Measurements from ENCODE around the gene MRPS6.

Gene MRPS6

DNA sequence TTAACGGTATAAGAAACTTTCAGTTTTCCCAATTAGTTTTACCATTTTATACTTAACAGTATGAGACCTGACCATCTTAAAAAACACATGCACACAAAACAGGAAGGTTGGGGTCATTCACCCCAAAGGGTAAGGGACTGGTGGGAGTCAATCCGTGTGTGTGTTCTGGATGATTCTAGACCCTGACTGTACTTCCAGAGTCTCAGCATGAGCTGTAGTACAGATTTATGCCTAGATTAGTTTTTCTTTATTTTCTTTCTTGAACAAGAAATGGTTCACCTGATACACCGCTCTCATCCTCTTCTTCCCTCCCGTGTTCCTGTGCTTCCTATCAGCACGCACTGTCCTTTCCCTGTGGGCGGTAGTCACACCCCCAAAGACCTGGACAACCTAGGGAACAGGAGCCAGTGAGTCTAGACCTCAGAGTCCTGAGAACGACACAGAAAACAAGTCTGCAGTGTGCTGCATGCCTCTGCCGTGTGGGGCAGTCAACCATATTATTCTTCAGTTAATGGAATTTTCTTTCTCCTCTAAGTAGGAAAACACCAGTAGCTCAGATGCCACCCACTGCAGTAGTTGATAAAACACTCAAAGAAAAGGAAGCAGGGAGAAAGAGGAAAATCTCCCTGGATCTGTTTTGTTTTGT lies 38.9 kb upstream of the MRPS6 start:
- no peak; the same call in 1 of the 2 replicates for TF ChIP-seq CTCF (conservative IDR thresholded peaks at IDR 0.05)
- H3K27ac ChIP-seq: no peak overlapping the region

GRCh38 chr21:34035619-34036354 lies 37.6 kb upstream of the MRPS6 start:
- no peak for TF ChIP-seq CTCF (conservative IDR thresholded peaks at IDR 0.05)
- H3K27ac ChIP-seq: no peak overlapping the region

GRCh38 chr21:34037009-34037795 lies 36.2 kb upstream of the MRPS6 start:
- no peak overlapping the region for H3K27ac ChIP-seq
- no peak for TF ChIP-seq CTCF (conservative IDR thresholded peaks at IDR 0.05)

DNA sequence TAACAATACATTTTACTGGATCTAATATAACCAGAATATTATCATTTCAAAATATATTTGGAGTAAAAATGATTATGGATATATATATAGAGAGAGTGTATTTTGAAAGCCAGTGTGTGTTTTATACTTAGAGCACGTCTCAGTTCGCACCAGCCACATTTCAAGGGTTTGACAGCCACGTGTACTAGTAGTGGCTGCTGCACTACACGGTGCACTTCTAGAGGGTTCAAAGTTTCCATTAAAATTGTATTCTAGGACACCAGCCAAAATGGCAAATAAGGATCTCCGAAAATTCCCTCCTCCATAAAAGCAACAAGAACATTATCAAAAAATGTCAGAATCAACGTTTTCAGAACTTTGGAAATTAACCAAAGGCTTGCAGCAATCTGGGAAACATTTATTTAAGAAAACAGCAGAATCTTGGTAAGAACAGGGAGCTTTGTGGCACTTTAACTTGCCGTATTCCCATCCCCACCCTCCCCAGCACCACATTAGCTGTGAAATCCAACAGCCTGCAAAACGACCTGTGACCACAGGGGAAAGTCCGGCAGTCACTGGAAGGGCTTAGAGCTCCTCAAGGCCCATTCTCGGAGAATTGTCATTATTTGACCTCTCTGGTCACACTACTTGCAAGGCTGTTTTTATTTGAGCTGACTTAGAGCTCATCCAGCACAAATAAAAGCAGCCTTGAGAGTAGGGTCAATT lies 33.5 kb upstream of the MRPS6 start:
- TF ChIP-seq CTCF (conservative IDR thresholded peaks at IDR 0.05): no peak

DNA sequence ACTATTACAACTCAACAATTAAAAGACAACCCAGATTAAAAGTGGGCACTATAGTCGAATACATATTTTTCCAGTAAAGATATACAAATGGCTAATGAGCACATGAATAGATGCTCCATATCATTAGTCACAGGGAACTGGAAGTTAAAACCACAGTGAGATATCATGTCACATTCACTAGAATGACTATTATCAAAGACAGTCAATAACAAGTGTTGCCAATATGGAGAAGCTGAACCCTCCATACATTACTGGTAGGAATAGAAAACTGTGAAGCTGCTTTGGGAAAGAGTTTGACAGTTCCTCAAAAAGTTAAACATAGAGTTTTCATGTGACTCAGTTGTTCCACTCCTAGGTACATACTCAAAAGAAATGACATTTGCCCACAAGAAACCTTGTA lies 30.6 kb upstream of the MRPS6 start:
- no peak for TF ChIP-seq CTCF (conservative IDR thresholded peaks at IDR 0.05)
- H3K27ac ChIP-seq: no peak overlapping the region

More for the DNA sequence above, 33.5 kb upstream of the MRPS6 start:
- H3K27ac ChIP-seq: no peak overlapping the region

GRCh38 chr21:34043333-34043732 lies 30.0 kb upstream of the MRPS6 start:
- no peak overlapping the region for H3K27ac ChIP-seq

More at GRCh38 chr21:34043333-34043732, 30.0 kb upstream of the MRPS6 start:
- no peak for TF ChIP-seq CTCF (conservative IDR thresholded peaks at IDR 0.05)

Data from VCaP (cell line).